ENCODE results near the gene HECTD1. TPM values are rescaled to one million over a fixed set of nuclear protein-coding genes. Genes with fewer than 3 reads are reported as not detected.

HECTD1 gene
- total RNA-seq, 1 experiment from 2014 or later, result 160 TPM

GRCh38 chr14:31194661-31195060 lies 12.9 kb downstream of the HECTD1 start:
- H3K27me3 ChIP-seq (ENCODE audit: insufficient read depth, low read length), result no peaks in the 10 kb centered on the region
- H3K4me1 ChIP-seq (ENCODE audit: control insufficient read depth in 1 of 2, insufficient read depth in 2 of 2, low read length in 2 of 2), result peaks cover 60 to 66% of the 10 kb centered on the region in 2 experiments
- BruUV-seq (replicated peaks), result no TSS peak
- ChIA-PET CTCF (interaction anchor here (1.0 kb wide), 1 partner anchor 12 kb away, joined by 3 read pairs; no protein-coding TSS in a partner anchor), RAD21 (ENCODE audit: low non-redundant PET in 1 of 2, low total read pairs in 2 of 2, uncharacterized antibody in 2 of 2, unreplicated experiment in 2 of 2) (no interaction called here), POLR2A (interaction anchor here (1.0 kb wide), 1 partner anchor 13 kb away, joined by 4 read pairs; the partner anchor contains the start of gene HECTD1)
- H2AFZ ChIP-seq (ENCODE audit: low read depth, low read length, poor library complexity, severe bottlenecking), result no peak overlapping the region
- H3K27ac ChIP-seq (ENCODE audit: low read depth, low read length), result peak overlapping the region; percentile 93; the same call in 1 of the 2 replicates
- H4K20me1 ChIP-seq (ENCODE audit: insufficient read depth), result peaks cover 3% of the 10 kb centered on the region; the same call in 1 of the 2 replicates
- H3K4me3 ChIP-seq (replicated peaks in 1 of 2; ENCODE audit: low read depth in 1 of 2, low read length in 2 of 2), result peak overlapping the region in 1 of 2 experiments; percentile 35; a peak in 1 of 4 replicates
- no peak for TF ChIP-seq FOSL1 (IDR thresholded peaks at IDR 0.05; ENCODE audit: low read depth)
- no peak for TF ChIP-seq MAX (IDR thresholded peaks at IDR 0.05)
- TF ChIP-seq ATF3 (IDR thresholded peaks at IDR 0.05), result no peak
- TF ChIP-seq JUND (IDR thresholded peaks at IDR 0.05), result no peak
- no peak for TF ChIP-seq CTCF (IDR thresholded peaks at IDR 0.05 in 2 of 3, conservative IDR thresholded peaks at IDR 0.05 in 1 of 3; ENCODE audit: borderline replicate concordance in 1 of 3, insufficient read depth in 1 of 3, low read depth in 2 of 3, low read length in 2 of 3)
- no peak for TF ChIP-seq EGR1 (IDR thresholded peaks at IDR 0.05; ENCODE audit: low read depth)
- TF ChIP-seq ZFX (IDR thresholded peaks at IDR 0.05), result no peak
- no peak for TF ChIP-seq ZBTB33 (IDR thresholded peaks at IDR 0.05; ENCODE audit: extremely low read depth, insufficient replicate concordance, low read length)
- no peak for TF ChIP-seq TCF7L2 (IDR thresholded peaks at IDR 0.05; ENCODE audit: borderline replicate concordance, extremely low read depth, insufficient read depth, insufficient read length)
- no peak for TF ChIP-seq CBX3 (IDR thresholded peaks at IDR 0.05; ENCODE audit: low read depth)
- no peak for TF ChIP-seq REST (IDR thresholded peaks at IDR 0.05; ENCODE audit: low read depth)
- no peak for TF ChIP-seq ELF1 (IDR thresholded peaks at IDR 0.05; ENCODE audit: borderline replicate concordance, low read depth)
- no peak for TF ChIP-seq EZH2phosphoT487 (IDR thresholded peaks at IDR 0.05; ENCODE audit: borderline replicate concordance)
- TF ChIP-seq CEBPB (IDR thresholded peaks at IDR 0.05; ENCODE audit: low read depth), result no peak
- no peak for TF ChIP-seq POLR2AphosphoS5 (IDR thresholded peaks at IDR 0.05; ENCODE audit: low read depth, low read length)
- TF ChIP-seq YY1 (IDR thresholded peaks at IDR 0.05; ENCODE audit: extremely low read depth, insufficient replicate concordance, low read depth, low read length), result no peak
- peak overlapping the region; percentile 68 for H3K4me2 ChIP-seq (ENCODE audit: low read length)
- ATAC-seq (no peak), DNase-seq (ENCODE audit: low read depth, low spot score) (no peak)
- peaks cover 100% of the 10 kb centered on the region for H3K79me2 ChIP-seq (ENCODE audit: insufficient read depth, low read length)
- intact Hi-C loops (cut with micrococcal nuclease), result no loop called here
- H3K36me3 ChIP-seq (ENCODE audit: control insufficient read depth in 1 of 2, insufficient read depth in 2 of 2, low read length in 2 of 2), result peaks cover 3 to 6% of the 10 kb centered on the region in 2 experiments; a peak in 1 of 4 replicates
- no peaks in the 10 kb centered on the region for H3K9me2 ChIP-seq (ENCODE audit: insufficient read depth)
- H3K9ac ChIP-seq (ENCODE audit: low read length), result peak overlapping the region; percentile 62; the same call in 1 of the 2 replicates
- no peaks in the 10 kb centered on the region for H3K9me3 ChIP-seq (ENCODE audit: control insufficient read depth in 1 of 2, insufficient read depth in 1 of 2, low read depth in 1 of 2, low read length in 2 of 2)

Data from HCT116 (cell line).